MM.1S (cell line): ENCODE measurements around the gene COLEC12.

Experiments used
- DNase-seq: peaks from one replicate; pipeline ENCODE4 v3.0.0-alpha.2; 2015
- H2AFZ ChIP-seq: fragments of 300-600 bp; sonication (generic); 2 replicates; pipeline ENCODE4 v1.6.0; 2016; ENCODE audit warnings: antibody characterized with exemption, low read length
- H3F3A ChIP-seq: fragments of 300-600 bp; sonication (generic); 2 replicates; pipeline ENCODE4 v1.6.1; 2016; ENCODE audit warnings: mild to moderate bottlenecking, antibody characterized with exemption, low read length, moderate library complexity, mixed read lengths; ENCODE audit not compliant: insufficient read depth
- H3K27ac ChIP-seq: fragments of 300-600 bp; sonication (generic); 2 replicates; pipeline ENCODE4 v1.5.1; 2016; ENCODE audit warnings: mild to moderate bottlenecking, low read length
- H3K27me3 ChIP-seq: fragments of 300-600 bp; sonication (generic); replicated peaks from 2 replicates; pipeline ENCODE4 v1.6.0; 2016; ENCODE audit warnings: low read length; ENCODE audit not compliant: insufficient read depth
- H3K36me3 ChIP-seq: fragments of 300-600 bp; sonication (generic); replicated peaks from 2 replicates; pipeline ENCODE4 v1.6.1; 2016; ENCODE audit warnings: mild to moderate bottlenecking, low read length, mixed read lengths; ENCODE audit not compliant: insufficient read depth
- H3K4me1 ChIP-seq: fragments of 300-600 bp; sonication (generic); 2 replicates; pipeline ENCODE4 v1.6.1; 2016; ENCODE audit warnings: low read length, mixed read lengths
- H3K4me2 ChIP-seq: fragments of 300-600 bp; sonication (generic); 2 replicates; pipeline ENCODE4 v1.6.0; 2016; ENCODE audit warnings: low read depth, low read length
- H3K4me3 ChIP-seq: fragments of 300-600 bp; sonication (generic); 2 replicates; pipeline ENCODE4 v1.5.1; 2016; ENCODE audit warnings: low read length, mixed read lengths
- H3K79me2 ChIP-seq: fragments of 300-600 bp; sonication (generic); 2 replicates; pipeline ENCODE4 v1.6.1; 2016; ENCODE audit warnings: mixed run types, low read length, mixed read lengths
- H3K9ac ChIP-seq: fragments of 300-600 bp; sonication (generic); 2 replicates; pipeline ENCODE4 v1.6.1; 2016; ENCODE audit warnings: low read length, mixed read lengths
- H3K9me2 ChIP-seq: fragments of 300-600 bp; sonication (generic); replicated peaks from 2 replicates; pipeline ENCODE4 v1.6.1; 2016; ENCODE audit warnings: mild to moderate bottlenecking, low read length, mixed read lengths; ENCODE audit not compliant: insufficient read depth
- H3K9me3 ChIP-seq: fragments of 300-600 bp; sonication (generic); replicated peaks from 2 replicates; pipeline ENCODE4 v1.6.1; 2016; ENCODE audit warnings: mild to moderate bottlenecking, low read length, mixed read lengths; ENCODE audit not compliant: insufficient read depth
- H4K20me1 ChIP-seq: fragments of 300-600 bp; sonication (generic); 2 replicates; pipeline ENCODE4 v1.6.1; 2016; ENCODE audit warnings: mild to moderate bottlenecking, low read length, moderate library complexity, mixed read lengths; ENCODE audit not compliant: insufficient read depth
- CTCF ChIP-seq: fragments of 300-600 bp; sonication (generic); IDR thresholded peaks from 2 replicates; pipeline ENCODE4 v1.5.1; 2016; ENCODE audit warnings: antibody characterized with exemption, low read length, mixed read lengths
- EZH2 ChIP-seq: fragments of 300-600 bp; sonication (generic); optimal IDR thresholded peaks from 2 replicates; pipeline ENCODE3; 2017; ENCODE audit warnings: low read depth, mild to moderate bottlenecking, antibody characterized with exemption, low read length, mixed read lengths
- EZH2phosphoT487 ChIP-seq: fragments of 300-600 bp; sonication (generic); IDR thresholded peaks from 2 replicates; pipeline ENCODE4 v1.6.1; 2018; ENCODE audit warnings: antibody characterized with exemption, low read length

COLEC12 gene

DNA sequence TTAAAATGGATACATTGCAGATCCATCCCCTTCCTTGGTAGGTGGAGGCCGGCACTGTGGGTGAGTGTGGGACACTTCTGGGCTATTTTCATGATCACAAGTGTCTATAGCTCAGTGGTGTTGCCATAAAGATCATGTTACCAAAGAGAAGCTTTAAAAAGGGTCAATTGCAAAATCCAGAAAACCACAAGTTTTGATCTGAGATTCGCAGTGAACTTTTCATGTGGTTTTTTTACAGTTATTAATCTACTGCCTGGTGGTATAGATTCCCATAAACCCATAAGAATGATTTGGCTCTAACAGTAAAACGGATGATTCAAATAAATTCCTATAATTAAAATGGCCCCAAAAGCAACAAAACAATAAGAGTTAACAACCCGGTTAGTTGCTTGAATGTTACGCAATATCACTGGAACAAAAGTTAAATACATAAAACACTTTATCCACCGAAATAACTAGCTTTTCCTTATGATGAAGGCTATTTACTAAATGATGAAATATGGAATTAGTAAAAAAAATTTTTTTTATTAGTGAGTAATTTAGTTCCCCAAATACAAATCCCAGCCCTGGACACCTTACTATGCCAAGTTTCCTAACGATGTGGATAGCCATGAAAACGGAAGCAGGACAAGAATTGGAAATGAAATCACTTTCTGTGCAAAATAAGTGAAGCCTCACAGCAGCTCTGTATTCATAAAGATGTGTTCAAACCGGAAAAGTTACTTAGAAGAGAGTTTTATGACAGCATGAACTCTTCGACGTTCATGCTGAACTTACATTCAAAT is 137.0 kb downstream of the COLEC12 start:
- Histone ChIP-seq H3K9ac (no peak overlapping the region), H3K4me3 (no peak overlapping the region), H3K36me3 (no peaks in the 10 kb centered on the region), H3K9me2 (no peaks in the 10 kb centered on the region), H3K27ac (no peak overlapping the region), H3K4me2 (no peak overlapping the region), H2AFZ (no peak overlapping the region), H3K4me1 (no peaks in the 10 kb centered on the region), H3F3A (no peaks in the 10 kb centered on the region), H4K20me1 (no peaks in the 10 kb centered on the region), H3K27me3 (no peaks in the 10 kb centered on the region), H3K79me2 (no peaks in the 10 kb centered on the region), H3K9me3 (no peaks in the 10 kb centered on the region)
- no peak for TF ChIP-seq CTCF
- no peak for TF ChIP-seq EZH2
- DNase-seq: no peak

DNA sequence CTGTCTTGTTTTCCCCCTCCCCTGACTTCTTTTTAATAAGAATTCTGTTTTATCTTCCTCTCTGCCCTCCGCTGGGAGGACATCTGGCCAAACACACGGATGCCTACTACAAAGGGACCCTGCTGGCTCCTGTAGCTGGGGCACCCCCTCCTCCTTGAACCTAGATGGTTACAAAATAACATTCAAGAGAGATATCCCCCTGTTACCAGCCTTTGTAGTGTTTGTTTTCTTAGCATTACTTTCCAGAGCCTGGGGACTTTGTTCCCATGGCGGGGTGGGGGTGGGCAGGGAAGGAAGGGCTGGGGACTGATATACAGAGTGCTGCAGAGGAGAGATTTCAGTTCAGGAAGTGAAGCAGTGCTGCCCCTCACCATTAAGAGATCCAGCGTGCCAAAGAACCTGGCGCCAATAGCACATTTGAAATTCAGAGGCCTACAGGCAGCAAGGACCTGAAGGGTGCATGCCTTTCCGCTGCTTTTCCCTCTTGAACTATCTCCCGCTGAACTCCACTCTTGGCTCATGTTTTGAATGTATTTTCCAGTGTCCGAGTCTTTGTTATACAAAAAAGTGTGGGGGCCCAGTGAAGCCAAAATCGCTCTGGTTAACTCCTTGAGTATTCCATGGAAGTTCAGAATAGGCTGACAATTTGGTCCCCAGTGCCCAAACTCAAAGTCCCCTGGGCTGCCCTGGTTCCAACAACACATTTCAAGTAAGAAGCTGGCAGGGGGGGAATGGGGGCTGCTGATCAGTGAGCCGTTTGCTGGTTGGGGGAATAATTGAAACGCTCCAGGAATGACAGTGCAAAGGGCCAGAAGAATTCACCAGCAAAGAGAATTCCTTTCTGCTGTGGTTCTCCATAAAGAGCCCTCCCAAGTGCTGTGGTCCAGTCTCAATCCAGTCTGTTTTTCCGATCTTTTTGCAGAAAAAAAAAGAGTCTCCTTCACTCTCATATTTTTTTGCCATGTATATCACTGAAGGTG is 137.9 kb downstream of the COLEC12 start:
- Histone ChIP-seq H3K27me3 (no peaks in the 10 kb centered on the region), H2AFZ (no peak overlapping the region), H3K9me3 (no peaks in the 10 kb centered on the region), H3K4me1 (no peaks in the 10 kb centered on the region), H4K20me1 (no peaks in the 10 kb centered on the region), H3K36me3 (no peaks in the 10 kb centered on the region), H3K79me2 (no peaks in the 10 kb centered on the region), H3K4me2 (no peak overlapping the region), H3K9ac (no peak overlapping the region), H3K4me3 (no peak overlapping the region), H3K9me2 (no peaks in the 10 kb centered on the region), H3F3A (no peaks in the 10 kb centered on the region), H3K27ac (no peak overlapping the region)
- no peak for DNase-seq
- TF ChIP-seq EZH2phosphoT487 (no peak), EZH2 (no peak), CTCF (no peak)

GRCh38 chr18:361941-362310 is 138.6 kb downstream of the COLEC12 start:
- DNase-seq: no peak
- no peaks in the 10 kb centered on the region for H3K36me3 ChIP-seq

More at GRCh38 chr18:361941-362310, 138.6 kb downstream of the COLEC12 start:
- no peak overlapping the region for H2AFZ ChIP-seq
- H3K9ac ChIP-seq: no peak overlapping the region
- TF ChIP-seq CTCF (no peak), EZH2phosphoT487 (no peak), EZH2 (no peak)
- no peak overlapping the region for H3K4me3 ChIP-seq
- no peak overlapping the region for H3K27ac ChIP-seq
- no peaks in the 10 kb centered on the region for H3K79me2 ChIP-seq
- H3K27me3 ChIP-seq: no peaks in the 10 kb centered on the region
- H3F3A ChIP-seq: no peaks in the 10 kb centered on the region
- no peak overlapping the region for H3K4me2 ChIP-seq
- no peaks in the 10 kb centered on the region for H4K20me1 ChIP-seq
- no peaks in the 10 kb centered on the region for H3K4me1 ChIP-seq
- no peaks in the 10 kb centered on the region for H3K9me2 ChIP-seq
- H3K9me3 ChIP-seq: no peaks in the 10 kb centered on the region
